MG63 (cell line): Measurements from ENCODE around the gene ZNF346. TPM values are rescaled to one million over a fixed set of nuclear protein-coding genes. Genes with fewer than 3 reads are reported as not detected.
"Not testable (repeated sequence)": the region's sequence is repeated elsewhere in the genome, so short reads cannot be mapped to it uniquely, and the experiment has no call there.

Experiments
- DNase-seq: peaks from one replicate; pipeline ENCODE4 v3.0.0-alpha.2; 2020
- H3K27me3 ChIP-seq: fragments of 250-450 bp; sonication (Bioruptor Pico); 2 replicates; pipeline ENCODE4 v1.5.1; 2020; ENCODE audit warnings: mild to moderate bottlenecking, moderate library complexity
- H3K36me3 ChIP-seq: fragments of 250-450 bp; sonication (Bioruptor Pico); 2 replicates; pipeline ENCODE4 v1.5.1; 2020; ENCODE audit warnings: mild to moderate bottlenecking, moderate library complexity
- H3K4me3 ChIP-seq: fragments of 250-450 bp; sonication (Bioruptor Pico); 2 replicates; pipeline ENCODE4 v1.5.1; 2020; ENCODE audit warnings: mild to moderate bottlenecking, moderate library complexity
- H3K9me3 ChIP-seq: fragments of 250-450 bp; sonication (Bioruptor Pico); 2 replicates; pipeline ENCODE4 v1.5.1; 2020; ENCODE audit warnings: mild to moderate bottlenecking, moderate library complexity
- total RNA-seq: library from RNA; depleted of rRNA; stranded (reverse); fragments of >200 nt; shearing (Covaris generic); gene quantifications from 2 replicates; pipeline ENCODE4 v1.2.3, GENCODE V29; 2014; ENCODE audit warnings: low replicate concordance; rRNA removed

Gene ZNF346, protein sequence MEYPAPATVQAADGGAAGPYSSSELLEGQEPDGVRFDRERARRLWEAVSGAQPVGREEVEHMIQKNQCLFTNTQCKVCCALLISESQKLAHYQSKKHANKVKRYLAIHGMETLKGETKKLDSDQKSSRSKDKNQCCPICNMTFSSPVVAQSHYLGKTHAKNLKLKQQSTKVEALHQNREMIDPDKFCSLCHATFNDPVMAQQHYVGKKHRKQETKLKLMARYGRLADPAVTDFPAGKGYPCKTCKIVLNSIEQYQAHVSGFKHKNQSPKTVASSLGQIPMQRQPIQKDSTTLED
- 13.7 and 28.8 TPM in 2 replicates for total RNA-seq

DNA sequence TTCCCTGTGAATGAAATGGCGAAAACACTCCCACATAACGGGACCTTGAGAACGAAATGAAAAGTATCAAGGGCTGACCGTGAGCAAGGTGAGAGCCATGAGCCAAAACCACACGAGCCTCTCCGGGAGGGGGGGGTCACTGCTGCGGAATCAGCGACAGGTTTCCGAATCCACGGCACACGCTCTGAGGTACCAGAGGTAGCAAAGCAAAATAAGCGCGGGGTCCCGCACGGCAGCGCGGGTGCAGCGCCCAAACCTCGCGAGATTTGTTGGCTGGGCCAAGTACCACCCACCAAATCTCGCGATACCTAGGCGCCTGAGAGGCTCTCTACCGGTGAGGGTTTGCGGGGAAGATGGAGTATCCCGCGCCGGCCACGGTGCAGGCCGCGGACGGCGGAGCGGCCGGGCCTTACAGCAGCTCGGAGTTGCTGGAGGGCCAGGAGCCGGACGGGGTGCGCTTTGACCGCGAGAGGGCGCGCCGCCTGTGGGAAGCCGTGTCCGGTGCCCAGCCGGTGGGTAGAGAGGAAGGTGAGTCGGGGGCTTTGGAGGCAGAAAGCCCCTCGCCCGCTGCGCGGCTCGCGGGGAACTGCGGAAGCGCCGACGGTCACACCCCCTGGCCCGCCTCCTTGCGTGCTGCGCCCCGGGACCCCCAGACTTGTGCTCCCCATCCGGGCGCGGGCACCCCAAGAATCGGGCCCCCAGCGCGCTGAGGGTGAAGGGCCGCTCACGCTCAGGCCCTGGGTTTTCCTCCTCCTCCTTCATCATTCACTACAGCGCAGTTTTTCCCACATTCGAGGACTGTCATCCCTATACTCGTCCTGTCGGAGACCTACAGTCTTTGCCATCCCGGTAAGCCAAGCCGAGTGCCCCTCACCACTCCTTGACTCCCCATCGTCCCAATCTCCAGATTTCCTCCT, at the start of gene ZNF346:
ZNF346 (plus strand) TSS at position 311 of the 917 bp plus-strand sequence; CDS start at position 354, 43 bp downstream.
- peaks cover 24% of the 10 kb centered on the region for H3K36me3 ChIP-seq
- peak; percentile 96 for DNase-seq
- peak within 1 kb of the TSS; percentile 95 for H3K4me3 ChIP-seq
- no peaks in the 10 kb centered on the region for H3K9me3 ChIP-seq
- no peaks in the 10 kb centered on the region for H3K27me3 ChIP-seq

DNA sequence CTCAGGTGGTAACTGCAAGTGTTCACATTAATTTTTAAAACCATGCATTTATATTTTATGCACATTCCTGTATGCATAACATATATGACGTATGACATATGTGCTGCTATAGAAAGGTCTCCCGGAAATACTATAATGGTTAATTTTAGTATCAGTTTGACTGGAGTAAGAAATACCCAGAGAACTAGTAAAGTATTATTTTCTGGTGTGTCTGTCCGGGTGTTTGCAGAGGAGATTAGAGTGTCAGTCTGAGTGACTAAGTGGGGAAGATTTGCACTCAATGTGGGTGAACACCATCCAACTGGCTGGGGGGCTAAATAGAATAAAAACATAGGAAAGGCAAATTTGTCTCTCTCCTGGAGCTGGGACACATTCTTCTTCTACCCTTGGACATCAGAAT, 42.8 kb upstream of the ZNF346 start:
- Histone ChIP-seq H3K9me3 (no peaks in the 10 kb centered on the region), H3K27me3 (no peaks in the 10 kb centered on the region), H3K4me3 (no peak overlapping the region), H3K36me3 (peaks cover 48% of the 10 kb centered on the region)
- no peak for DNase-seq

DNA sequence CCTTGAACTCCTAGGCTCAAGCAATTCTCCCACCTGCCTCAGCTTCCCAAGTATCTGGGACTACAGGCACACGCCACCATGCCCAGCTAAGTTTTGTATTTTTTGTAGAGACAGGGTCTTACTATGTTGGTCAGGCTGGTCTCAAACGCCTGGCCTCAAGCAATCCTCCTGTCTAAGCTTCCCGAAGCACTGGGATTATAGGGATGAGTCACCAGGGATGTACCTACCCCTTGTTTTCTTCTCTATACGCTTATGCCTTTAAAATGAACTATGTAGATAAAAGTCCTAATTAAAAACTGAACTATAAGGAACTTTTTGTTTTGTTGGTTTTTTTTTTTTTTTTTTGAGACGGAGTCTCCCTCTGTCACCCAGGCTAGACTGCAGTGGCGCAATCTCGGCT, 41.7 kb upstream of the ZNF346 start:
- Histone ChIP-seq H3K4me3 (no peak overlapping the region), H3K36me3 (peaks cover 43% of the 10 kb centered on the region), H3K9me3 (0 out of 2 replicates have a peak, but pooled peaks cover 2% of the 10 kb centered on the region), H3K27me3 (no peaks in the 10 kb centered on the region)
- DNase-seq: no peak

DNA sequence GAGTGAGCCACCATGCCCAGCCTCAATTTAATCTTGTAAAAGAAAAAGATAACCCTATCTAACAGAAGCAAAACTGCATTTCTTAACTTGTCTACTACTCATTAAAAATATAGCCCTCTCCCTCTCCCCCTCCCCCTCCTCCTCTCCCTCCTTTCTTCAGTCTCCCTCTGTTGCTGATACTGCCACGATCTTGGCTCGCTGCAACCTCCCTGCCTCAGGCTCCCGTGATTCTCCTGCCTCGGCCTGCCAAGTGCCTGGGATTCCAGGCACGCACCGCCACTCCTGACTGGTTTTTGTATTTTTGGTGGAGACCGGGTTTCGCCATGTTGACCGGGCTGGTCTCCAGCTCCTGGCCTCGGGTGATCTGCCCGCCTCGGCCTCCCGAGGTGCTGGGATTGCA, 39.4 kb upstream of the ZNF346 start:
- peaks cover 49% of the 10 kb centered on the region for H3K36me3 ChIP-seq
- H3K4me3 ChIP-seq, DNase-seq, H3K9me3 ChIP-seq, H3K27me3 ChIP-seq: not testable (repeated sequence)

DNA sequence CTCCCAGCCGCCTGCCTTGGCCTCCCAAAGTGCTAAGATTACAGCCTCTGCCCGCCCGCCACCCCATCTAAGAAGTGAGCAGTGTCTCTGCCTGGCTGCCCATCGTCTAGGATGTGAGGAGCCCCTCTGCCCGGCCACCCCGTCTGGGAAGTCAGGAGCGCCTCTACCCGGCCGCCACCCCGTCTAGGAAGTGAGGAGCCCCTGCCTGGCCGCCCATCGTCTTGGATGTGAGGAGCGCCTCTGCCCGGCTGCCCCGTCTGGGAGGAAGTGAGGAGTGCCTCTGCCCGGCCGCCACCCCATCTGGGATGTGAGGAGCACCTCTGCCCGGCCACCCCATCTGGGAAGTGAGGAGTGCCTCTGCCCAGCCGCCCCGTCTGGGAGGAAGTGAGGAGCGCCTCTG, 38.9 kb upstream of the ZNF346 start:
- not testable (repeated sequence) for H3K9me3 ChIP-seq, H3K4me3 ChIP-seq, H3K27me3 ChIP-seq, DNase-seq
- H3K36me3 ChIP-seq: peaks cover 52% of the 10 kb centered on the region

DNA sequence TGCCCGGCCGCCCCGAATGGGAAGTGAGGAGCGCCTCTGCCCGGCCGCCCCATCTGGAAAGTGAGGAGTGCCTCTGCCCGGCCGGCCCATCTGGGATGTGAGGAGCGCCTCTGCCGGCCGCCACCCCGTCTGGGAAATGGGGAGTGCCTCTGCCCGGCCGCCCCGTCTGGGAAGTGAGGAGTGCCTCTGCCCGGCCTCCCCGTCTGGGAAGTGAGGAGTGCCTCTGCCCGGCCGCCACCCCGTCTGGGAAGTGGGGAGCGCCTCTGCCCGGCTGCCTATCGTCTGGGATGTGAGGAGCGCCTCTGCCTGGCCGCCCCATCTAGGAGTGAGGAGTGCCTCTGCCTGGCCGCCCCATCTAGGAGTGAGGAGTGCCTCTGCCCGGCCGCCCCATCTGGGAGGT, 38.3 kb upstream of the ZNF346 start:
- H3K9me3 ChIP-seq, H3K4me3 ChIP-seq, DNase-seq, H3K27me3 ChIP-seq: not testable (repeated sequence)
- H3K36me3 ChIP-seq: peaks cover 46% of the 10 kb centered on the region

DNA sequence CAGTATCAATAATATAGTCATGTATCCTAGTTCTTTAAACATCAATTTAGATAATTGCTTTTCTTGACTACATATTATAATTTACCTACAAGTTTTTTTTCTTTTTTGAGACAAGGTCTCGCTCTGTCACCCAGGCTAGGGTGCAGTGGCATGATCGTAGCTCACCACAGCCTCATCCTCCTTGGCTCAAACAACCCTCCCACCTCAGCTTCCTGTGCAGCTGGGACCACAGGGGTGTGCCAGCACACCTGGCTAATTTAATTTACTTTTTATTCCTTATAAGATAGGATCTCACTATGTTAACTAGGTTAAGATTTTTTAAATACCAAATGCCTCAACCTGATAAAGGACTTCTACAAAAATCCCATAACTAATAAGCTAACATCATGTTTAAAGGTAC, 37.0 kb upstream of the ZNF346 start:
- Histone ChIP-seq H3K27me3 (no peaks in the 10 kb centered on the region), H3K36me3 (peaks cover 40% of the 10 kb centered on the region), H3K4me3 (no peak overlapping the region), H3K9me3 (peaks cover 5% of the 10 kb centered on the region; the same call in 1 of the 2 replicates)
- DNase-seq: no peak

DNA sequence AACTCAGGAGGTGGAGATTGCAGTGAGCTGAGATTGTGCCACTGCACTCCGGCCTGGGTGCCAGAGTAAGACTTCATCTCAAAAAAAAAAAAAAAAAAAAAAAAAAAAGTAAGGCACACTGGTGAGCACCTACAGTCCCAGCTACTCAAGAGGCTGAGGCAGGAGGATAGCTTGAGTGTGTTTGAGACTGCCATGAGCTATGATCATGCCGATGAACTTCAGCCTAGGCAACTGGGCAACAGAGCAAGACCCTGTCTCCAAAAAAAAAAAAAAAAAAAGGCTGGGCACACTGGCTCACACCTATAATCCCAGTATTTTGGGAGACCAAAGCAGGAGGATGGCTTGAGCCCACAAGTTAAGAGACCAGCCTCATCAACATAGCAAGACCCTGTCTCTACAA, 36.2 kb upstream of the ZNF346 start:
- no peak for DNase-seq
- Histone ChIP-seq H3K27me3 (no peaks in the 10 kb centered on the region), H3K36me3 (peaks cover 33% of the 10 kb centered on the region), H3K9me3 (peaks cover 5% of the 10 kb centered on the region; the same call in 1 of the 2 replicates), H3K4me3 (no peak overlapping the region)

DNA sequence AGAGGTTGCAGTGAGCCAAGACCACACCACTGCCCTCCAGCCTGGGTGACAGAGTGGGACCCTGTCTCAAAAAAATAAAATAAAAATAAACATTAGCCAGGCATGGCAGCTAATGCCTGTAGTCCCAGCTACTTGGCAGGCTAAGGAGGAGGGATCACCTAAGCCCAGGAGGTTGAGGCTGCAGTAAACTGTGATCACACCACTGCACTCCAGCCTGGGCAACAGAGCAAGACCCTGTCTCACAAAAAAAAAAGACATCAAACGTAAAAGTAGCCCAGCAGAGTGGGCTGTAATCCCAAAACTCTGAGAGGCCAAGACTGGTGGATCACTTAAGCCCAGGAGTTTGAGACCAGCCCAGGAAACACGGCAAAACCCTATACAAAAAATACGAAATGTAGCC, 34.9 kb upstream of the ZNF346 start:
- Histone ChIP-seq H3K4me3 (no peak overlapping the region), H3K36me3 (peaks cover 21% of the 10 kb centered on the region), H3K27me3 (no peaks in the 10 kb centered on the region), H3K9me3 (peaks cover 5% of the 10 kb centered on the region; the same call in 1 of the 2 replicates)
- no peak for DNase-seq

DNA sequence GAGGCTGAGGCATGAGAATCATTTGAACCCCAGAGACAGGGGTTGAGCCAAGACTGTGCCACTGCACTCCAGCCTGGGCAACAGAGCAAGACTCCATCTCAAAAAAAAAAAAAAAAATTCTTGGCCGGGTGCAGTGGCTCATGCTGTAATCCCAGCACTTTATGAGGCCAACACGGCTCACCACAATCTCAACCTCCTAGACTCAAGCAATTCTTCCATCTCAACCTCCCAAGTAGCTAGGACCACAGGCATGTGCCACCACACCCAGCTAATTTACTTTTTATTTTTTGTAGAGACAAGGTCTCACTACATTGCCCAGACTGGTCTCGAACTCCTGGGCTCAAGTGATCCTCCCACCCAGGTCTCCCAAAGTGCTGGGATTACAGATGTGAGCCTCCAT, 29.4 kb upstream of the ZNF346 start:
- Histone ChIP-seq H3K9me3 (peaks cover 18% of the 10 kb centered on the region), H3K36me3 (peaks cover 14% of the 10 kb centered on the region)
- H3K27me3 ChIP-seq, DNase-seq, H3K4me3 ChIP-seq: not testable (repeated sequence)

DNA sequence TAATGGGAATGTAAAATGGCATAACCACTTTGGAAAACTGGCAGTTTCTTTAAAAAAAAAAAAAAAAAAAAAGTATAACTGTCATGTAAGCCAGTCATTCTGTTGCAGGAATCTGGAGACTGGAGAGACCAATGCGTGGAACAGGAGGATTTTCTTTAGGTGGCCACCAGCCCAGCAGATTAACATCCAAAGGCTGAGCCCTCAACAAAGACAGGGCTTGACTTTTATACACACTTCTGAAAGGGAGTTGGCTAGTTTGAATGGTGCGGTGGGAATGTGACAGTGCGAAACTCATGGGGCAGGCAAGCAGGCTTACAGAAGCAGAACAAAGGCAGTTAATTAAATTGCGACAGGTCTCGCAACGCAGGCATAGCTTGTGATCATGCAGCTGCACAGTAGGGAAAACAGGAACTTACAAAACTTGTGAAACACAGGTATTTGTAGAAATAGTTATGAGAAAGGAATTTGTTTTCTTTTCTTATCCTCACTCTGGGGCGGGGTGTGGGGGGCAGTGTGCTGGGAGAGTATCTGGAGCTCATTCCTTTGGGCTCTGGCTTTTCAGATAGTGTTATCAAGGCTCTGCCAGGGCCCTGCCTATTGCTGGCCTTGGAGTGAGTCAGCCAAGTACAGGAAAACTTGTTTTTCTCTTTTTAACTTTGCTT, 27.9 kb upstream of the ZNF346 start:
- H3K36me3 ChIP-seq: peaks cover 16% of the 10 kb centered on the region
- no peaks in the 10 kb centered on the region for H3K27me3 ChIP-seq
- peaks cover 15% of the 10 kb centered on the region for H3K9me3 ChIP-seq
- no peak for DNase-seq
- H3K4me3 ChIP-seq: no peak overlapping the region

DNA sequence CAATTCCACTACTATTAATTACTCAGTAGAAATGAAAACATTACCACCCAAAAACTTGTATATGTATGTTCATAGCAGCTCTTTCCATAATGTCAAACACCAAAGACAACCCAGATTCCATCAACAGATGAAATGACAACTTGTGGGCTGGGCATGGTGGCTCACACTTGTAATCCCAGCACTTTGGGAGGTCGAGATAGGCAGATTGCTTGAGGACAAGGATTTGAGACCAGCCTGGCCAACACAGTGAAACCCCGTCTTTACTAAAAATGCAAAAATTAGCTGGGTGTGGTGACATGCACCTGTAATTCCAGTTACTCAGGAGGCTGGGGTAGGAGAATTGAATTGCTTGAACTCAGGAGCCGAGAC, 27.4 kb upstream of the ZNF346 start:
- Histone ChIP-seq H3K27me3 (no peaks in the 10 kb centered on the region), H3K9me3 (peaks cover 15% of the 10 kb centered on the region), H3K36me3 (peaks cover 21% of the 10 kb centered on the region), H3K4me3 (no peak overlapping the region)
- no peak for DNase-seq

DNA sequence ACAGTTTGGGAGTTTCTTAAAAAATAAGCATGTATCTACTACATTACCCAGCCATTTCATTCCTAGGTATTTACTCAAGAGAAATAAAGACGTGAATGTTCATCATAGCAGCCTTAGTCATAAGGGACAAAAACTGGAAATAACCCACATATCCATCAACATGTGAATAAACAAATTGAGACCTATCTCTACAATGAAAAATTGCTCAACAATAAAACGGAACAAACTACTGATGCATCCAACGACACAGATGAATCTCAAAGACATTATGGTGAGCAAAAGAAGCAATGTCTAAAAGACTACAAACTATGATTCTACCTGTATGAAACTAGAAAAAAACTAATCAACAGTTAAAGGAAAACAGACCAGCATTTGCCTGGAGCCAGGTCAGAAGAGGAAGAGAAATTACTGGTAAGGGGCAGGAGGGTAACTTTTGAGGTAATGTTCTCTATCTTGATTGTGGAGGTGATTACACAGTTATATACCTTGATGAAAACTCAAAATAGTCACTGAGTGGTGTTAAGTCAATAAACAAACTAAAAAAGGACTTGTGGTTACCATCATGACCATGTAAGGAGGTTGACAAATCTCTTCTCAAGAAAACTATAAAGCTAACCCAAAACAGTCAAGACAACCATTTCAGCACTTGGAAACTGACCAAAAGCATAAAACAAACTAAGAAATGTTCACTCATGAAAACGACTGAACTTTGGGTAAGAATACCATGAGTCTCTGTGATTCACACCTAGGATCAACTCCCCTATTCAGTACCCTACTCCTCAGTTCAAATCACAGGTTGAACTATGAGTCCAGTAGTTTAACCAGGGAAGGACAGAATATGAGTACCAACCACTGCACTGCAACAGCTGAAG, 26.4 kb upstream of the ZNF346 start:
- Histone ChIP-seq H3K27me3 (no peaks in the 10 kb centered on the region), H3K4me3 (no peak overlapping the region), H3K36me3 (peaks cover 30% of the 10 kb centered on the region), H3K9me3 (peaks cover 15% of the 10 kb centered on the region)
- no peak for DNase-seq

DNA sequence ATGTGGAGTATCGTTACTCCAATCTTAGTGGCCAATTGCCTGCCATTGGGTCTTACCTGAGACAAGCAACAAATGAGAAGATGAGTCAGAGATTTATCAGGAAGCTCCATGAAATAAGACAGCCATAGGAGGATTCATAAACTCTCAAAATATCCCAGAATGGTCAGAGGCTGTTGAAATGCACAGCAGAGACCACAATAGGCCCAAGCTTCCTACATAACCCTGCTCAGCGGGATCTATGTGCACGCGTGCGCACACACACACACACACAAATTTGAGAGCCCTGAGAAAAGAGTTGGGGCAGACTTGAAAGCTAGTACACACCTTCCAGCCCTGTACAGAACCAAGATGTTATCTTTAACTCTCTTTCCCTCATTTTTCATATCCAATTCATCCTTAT, 25.7 kb upstream of the ZNF346 start:
- H3K27me3 ChIP-seq: no peaks in the 10 kb centered on the region
- no peak overlapping the region for H3K4me3 ChIP-seq
- peaks cover 15% of the 10 kb centered on the region for H3K9me3 ChIP-seq
- DNase-seq: no peak
- H3K36me3 ChIP-seq: peaks cover 33% of the 10 kb centered on the region

DNA sequence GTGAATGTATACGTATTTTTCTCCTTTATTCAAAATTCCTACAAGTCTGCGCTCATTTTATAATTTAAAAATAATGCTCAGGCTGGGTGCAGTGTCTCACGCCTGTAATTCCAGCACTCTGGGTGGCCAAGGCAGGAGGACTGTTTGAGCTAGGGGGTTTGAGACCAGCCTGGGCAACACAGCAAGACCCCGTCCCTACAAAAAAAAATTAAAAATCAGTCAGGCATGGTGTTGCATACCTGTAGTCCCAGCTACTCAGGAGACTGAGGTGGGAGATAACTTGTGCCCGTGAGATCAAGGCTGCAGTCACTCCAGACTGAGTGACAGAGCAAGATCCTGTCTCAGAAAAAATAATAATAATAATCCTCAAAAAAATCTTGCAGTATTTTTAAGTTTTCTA, 23.7 kb upstream of the ZNF346 start:
- no peak for DNase-seq
- Histone ChIP-seq H3K4me3 (no peak overlapping the region), H3K9me3 (peaks cover 12% of the 10 kb centered on the region), H3K36me3 (peaks cover 31% of the 10 kb centered on the region), H3K27me3 (no peaks in the 10 kb centered on the region)

DNA sequence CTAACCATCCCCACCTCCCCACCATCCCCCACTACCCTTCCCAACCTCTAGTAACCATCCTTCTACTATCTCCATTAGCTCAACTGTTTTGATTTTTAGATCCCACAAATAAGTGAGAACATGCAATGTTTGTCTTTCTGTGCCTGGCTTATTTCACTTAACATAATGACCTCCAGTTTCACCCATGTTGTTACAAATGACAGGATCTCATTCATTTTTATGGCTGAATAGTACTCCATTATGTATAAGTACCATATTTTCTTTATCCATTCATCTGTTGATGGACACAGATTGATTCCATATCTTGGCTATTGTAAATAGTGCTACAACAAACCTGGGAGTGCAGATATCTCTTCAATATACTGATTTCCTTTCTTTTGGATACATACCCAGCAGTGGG, 23.0 kb upstream of the ZNF346 start:
- not testable (repeated sequence) for H3K9me3 ChIP-seq, DNase-seq, H3K27me3 ChIP-seq, H3K4me3 ChIP-seq
- peaks cover 35% of the 10 kb centered on the region for H3K36me3 ChIP-seq
